ENCODE results near the gene TRPV6. TPM values are rescaled to one million over a fixed set of nuclear protein-coding genes. Genes with fewer than 3 reads are reported as not detected.

Gene TRPV6
- total and polyA plus RNA-seq, 2 donors (not counting 1 experiment from before 2014, with no cell fraction given) = not detected

DNA sequence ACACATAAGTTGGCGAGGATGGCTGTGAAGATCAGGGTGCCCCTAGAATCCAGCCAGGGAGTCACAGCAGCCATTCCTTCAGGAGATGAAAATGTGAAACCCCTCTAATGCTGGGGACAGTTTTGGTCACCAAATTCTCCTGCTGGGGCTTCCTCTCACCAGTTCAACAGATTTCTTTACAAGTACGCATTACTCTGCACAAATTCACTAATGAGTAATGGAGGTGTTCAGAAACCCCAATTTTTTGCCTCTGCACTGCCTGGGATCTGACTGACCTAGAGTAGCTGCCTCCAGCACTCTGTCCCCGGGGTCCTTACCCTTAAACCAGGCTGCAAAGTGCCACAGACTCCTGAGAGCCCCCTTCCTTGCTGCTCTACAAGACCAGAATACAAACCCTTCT lies 31.9 kb upstream of the TRPV6 start:
- Histone ChIP-seq H3K27me3 (ENCODE audit: control insufficient read depth, insufficient read depth, low read length) (no peaks in the 10 kb centered on the region), H3K4me3 (replicated peaks in 1 of 4; ENCODE audit: control extremely low read depth in 1 of 4, insufficient read depth in 1 of 4, low read depth in 3 of 4, low read length in 4 of 4) (no peak overlapping the region), H3K36me3 (ENCODE audit: control insufficient read depth, insufficient read depth, low read length) (no peaks in the 10 kb centered on the region), H3K4me1 (ENCODE audit: control insufficient read depth, extremely low read depth, insufficient read depth, low read length) (no peaks in the 10 kb centered on the region), H2AFZ (ENCODE audit: low read length) (no peak overlapping the region), H3K4me2 (ENCODE audit: extremely low read depth, insufficient read depth, low read length) (no peak overlapping the region), H4K20me1 (ENCODE audit: control insufficient read depth, extremely low read depth, insufficient read depth, low read length) (no peaks in the 10 kb centered on the region), H3K79me2 (ENCODE audit: control insufficient read depth, insufficient read depth, low read length) (no peaks in the 10 kb centered on the region), H3K27ac (ENCODE audit: insufficient read depth, low read length) (no peak overlapping the region), H3K9ac (ENCODE audit: insufficient read depth, low read length) (no peak overlapping the region), H3K9me3 (ENCODE audit: control insufficient read depth, insufficient read depth, low read depth, low read length) (no peaks in the 10 kb centered on the region)
- no peak for TF ChIP-seq EZH2 (IDR thresholded peaks at IDR 0.05; ENCODE audit: low read length, missing control alignments)
- TF ChIP-seq, protein P1, sequence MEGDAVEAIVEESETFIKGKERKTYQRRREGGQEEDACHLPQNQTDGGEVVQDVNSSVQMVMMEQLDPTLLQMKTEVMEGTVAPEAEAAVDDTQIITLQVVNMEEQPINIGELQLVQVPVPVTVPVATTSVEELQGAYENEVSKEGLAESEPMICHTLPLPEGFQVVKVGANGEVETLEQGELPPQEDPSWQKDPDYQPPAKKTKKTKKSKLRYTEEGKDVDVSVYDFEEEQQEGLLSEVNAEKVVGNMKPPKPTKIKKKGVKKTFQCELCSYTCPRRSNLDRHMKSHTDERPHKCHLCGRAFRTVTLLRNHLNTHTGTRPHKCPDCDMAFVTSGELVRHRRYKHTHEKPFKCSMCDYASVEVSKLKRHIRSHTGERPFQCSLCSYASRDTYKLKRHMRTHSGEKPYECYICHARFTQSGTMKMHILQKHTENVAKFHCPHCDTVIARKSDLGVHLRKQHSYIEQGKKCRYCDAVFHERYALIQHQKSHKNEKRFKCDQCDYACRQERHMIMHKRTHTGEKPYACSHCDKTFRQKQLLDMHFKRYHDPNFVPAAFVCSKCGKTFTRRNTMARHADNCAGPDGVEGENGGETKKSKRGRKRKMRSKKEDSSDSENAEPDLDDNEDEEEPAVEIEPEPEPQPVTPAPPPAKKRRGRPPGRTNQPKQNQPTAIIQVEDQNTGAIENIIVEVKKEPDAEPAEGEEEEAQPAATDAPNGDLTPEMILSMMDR (conservative IDR thresholded peaks at IDR 0.05 in 1 of 2, IDR thresholded peaks at IDR 0.05 in 1 of 2; ENCODE audit: low read depth in 1 of 2, low read length in 2 of 2) = no peak
- no peak for DNase-seq (ENCODE audit: low read depth in 2 of 2)

DNA sequence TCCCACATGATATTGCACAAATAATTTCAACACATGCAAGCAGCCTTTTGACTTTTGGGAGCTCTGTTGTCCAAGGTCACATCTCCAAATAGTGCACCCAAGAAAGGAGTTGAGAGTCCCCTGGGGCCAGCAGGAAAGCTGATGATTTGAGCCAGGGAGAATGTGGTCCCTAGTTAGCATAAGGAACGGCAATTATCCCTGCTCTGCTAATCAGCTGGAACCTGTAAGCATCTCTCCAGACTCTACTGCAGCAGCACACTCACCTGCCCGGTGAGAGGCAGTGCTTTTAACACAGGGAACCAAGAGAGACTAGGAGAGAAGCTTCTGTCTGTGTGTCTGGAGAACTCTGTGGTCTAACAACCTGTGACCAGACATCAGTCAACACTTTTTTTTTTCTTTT lies 31.0 kb upstream of the TRPV6 start:
- Histone ChIP-seq H3K27me3 (ENCODE audit: control insufficient read depth, insufficient read depth, low read length) (no peaks in the 10 kb centered on the region), H4K20me1 (ENCODE audit: control insufficient read depth, extremely low read depth, insufficient read depth, low read length) (no peaks in the 10 kb centered on the region), H3K79me2 (ENCODE audit: control insufficient read depth, insufficient read depth, low read length) (no peaks in the 10 kb centered on the region), H3K4me2 (ENCODE audit: extremely low read depth, insufficient read depth, low read length) (no peak overlapping the region), H3K36me3 (ENCODE audit: control insufficient read depth, insufficient read depth, low read length) (no peaks in the 10 kb centered on the region), H3K4me1 (ENCODE audit: control insufficient read depth, extremely low read depth, insufficient read depth, low read length) (no peaks in the 10 kb centered on the region), H3K9ac (ENCODE audit: insufficient read depth, low read length) (no peak overlapping the region), H3K4me3 (replicated peaks in 1 of 4; ENCODE audit: control extremely low read depth in 1 of 4, insufficient read depth in 1 of 4, low read depth in 3 of 4, low read length in 4 of 4) (no peak overlapping the region), H3K9me3 (ENCODE audit: control insufficient read depth, insufficient read depth, low read depth, low read length) (no peaks in the 10 kb centered on the region), H2AFZ (ENCODE audit: low read length) (no peak overlapping the region), H3K27ac (ENCODE audit: insufficient read depth, low read length) (no peak overlapping the region)
- TF ChIP-seq EZH2 (IDR thresholded peaks at IDR 0.05; ENCODE audit: low read length, missing control alignments) = no peak
- TF ChIP-seq, protein P1 (conservative IDR thresholded peaks at IDR 0.05 in 1 of 2, IDR thresholded peaks at IDR 0.05 in 1 of 2; ENCODE audit: low read depth in 1 of 2, low read length in 2 of 2) = no peak
- DNase-seq (ENCODE audit: low read depth in 2 of 2) = no peak

DNA sequence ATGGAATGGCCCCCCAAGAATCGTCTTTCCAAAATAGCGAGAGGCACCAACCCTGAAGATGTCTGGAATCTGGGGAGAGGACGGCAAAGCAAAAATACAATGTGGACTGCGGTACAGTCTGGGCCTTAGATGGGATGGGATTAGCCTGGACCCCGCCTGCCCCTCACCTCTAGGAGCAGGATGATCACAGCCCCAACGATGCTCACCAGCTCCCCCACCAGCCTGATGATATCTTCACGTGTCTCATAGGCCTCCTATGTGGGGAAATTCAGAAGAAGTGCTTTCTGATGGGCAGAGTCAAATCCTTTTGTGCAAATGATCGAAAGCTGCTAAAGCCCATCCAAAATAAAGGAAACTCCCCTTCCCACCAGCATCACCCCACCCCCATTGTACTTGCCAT lies 29.8 kb upstream of the TRPV6 start:
- Histone ChIP-seq H3K79me2 (ENCODE audit: control insufficient read depth, insufficient read depth, low read length) (no peaks in the 10 kb centered on the region), H3K4me3 (replicated peaks in 1 of 4; ENCODE audit: control extremely low read depth in 1 of 4, insufficient read depth in 1 of 4, low read depth in 3 of 4, low read length in 4 of 4) (no peak overlapping the region), H3K27ac (ENCODE audit: insufficient read depth, low read length) (no peak overlapping the region), H3K36me3 (ENCODE audit: control insufficient read depth, insufficient read depth, low read length) (no peaks in the 10 kb centered on the region), H3K4me1 (ENCODE audit: control insufficient read depth, extremely low read depth, insufficient read depth, low read length) (no peaks in the 10 kb centered on the region), H3K9ac (ENCODE audit: insufficient read depth, low read length) (no peak overlapping the region), H2AFZ (ENCODE audit: low read length) (no peak overlapping the region), H3K9me3 (ENCODE audit: control insufficient read depth, insufficient read depth, low read depth, low read length) (no peaks in the 10 kb centered on the region), H4K20me1 (ENCODE audit: control insufficient read depth, extremely low read depth, insufficient read depth, low read length) (no peaks in the 10 kb centered on the region), H3K4me2 (ENCODE audit: extremely low read depth, insufficient read depth, low read length) (no peak overlapping the region), H3K27me3 (ENCODE audit: control insufficient read depth, insufficient read depth, low read length) (no peaks in the 10 kb centered on the region)
- no peak for DNase-seq (ENCODE audit: low read depth in 2 of 2)
- TF ChIP-seq EZH2 (IDR thresholded peaks at IDR 0.05; ENCODE audit: low read length, missing control alignments) = no peak
- TF ChIP-seq, protein P1 (conservative IDR thresholded peaks at IDR 0.05 in 1 of 2, IDR thresholded peaks at IDR 0.05 in 1 of 2; ENCODE audit: low read depth in 1 of 2, low read length in 2 of 2) = no peak

Measured in fibroblast of lung (primary cell).